HepG2 (cell line): ENCODE measurements around the gene PDPK1. TPM values are rescaled to one million over a fixed set of nuclear protein-coding genes. Genes with fewer than 3 reads are reported as not detected.

Source experiments
- KDM3A ChIP-seq: IDR thresholded peaks from 2 replicates; pipeline ENCODE4 v1.6.1; 2018; ENCODE audit warnings: low read depth, missing compliant biosample characterization
- SP140L ChIP-seq: sonication (generic); formaldehyde crosslinking; IDR thresholded peaks from 2 replicates; pipeline ENCODE4 v1.4.0; 2020; ENCODE audit warnings: missing genetic modification reagents, borderline replicate concordance
- TCF7 ChIP-seq: sonication (generic); IDR thresholded peaks from 2 replicates; pipeline ENCODE4 v1.6.1; 2016; ENCODE audit warnings: antibody characterized with exemption, low read depth
- ZBTB1 ChIP-seq: sonication (generic); formaldehyde crosslinking; IDR thresholded peaks from 2 replicates; pipeline ENCODE4 v1.4.0; 2020; ENCODE audit warnings: missing genetic modification reagents, borderline replicate concordance
- ZNF235 ChIP-seq: sonication (generic); formaldehyde crosslinking; IDR thresholded peaks from 2 replicates; pipeline ENCODE4 v1.8.1; 2023; ENCODE audit warnings: mild to moderate bottlenecking, missing genetic modification reagents, borderline replicate concordance
- polyA plus RNA-seq, 8 experiments: library from polyadenylated mRNA; depleted of rRNA in 3 of 8; stranded (reverse) in 7 of 8; unstranded in 1 of 8; fragments of >200 nt; fragmentation: Illumina TruSeq in 4 of 8; extraction: Trizol in 4 of 8; gene quantifications; 2 replicates each; pipeline versions ENCODE4 v1.2.1 to v1.2.3, GENCODE V29; 2011 to 2016; ENCODE audit warnings: low read depth in 4 of 8, missing spikeins in 1 of 8, mixed read lengths in 1 of 8; ENCODE audit not compliant: insufficient read depth in 1 of 8
- total RNA-seq, 5 experiments: library from RNA; depleted of rRNA; stranded (reverse); fragments of >200 nt; fragmentation: Illumina TruSeq; extraction: Trizol; gene quantifications; 2 replicates each; pipeline ENCODE4 v1.2.3, GENCODE V29; 2016; ENCODE audit warnings: low read depth in 1 of 5
- TF ChIP-seq, protein P1 (sequence below): sonication (generic); formaldehyde crosslinking; IDR thresholded peaks from 2 replicates; pipeline ENCODE4 v1.4.0; 2020; ENCODE audit warnings: missing genetic modification reagents
- TF ChIP-seq, protein P2 (sequence below): sonication (generic); formaldehyde crosslinking; IDR thresholded peaks from 2 replicates; pipeline ENCODE4 v1.9.0; 2022; ENCODE audit warnings: missing genetic modification reagents, mild to moderate bottlenecking, borderline replicate concordance
- TF ChIP-seq, protein P3 (sequence below): sonication (generic); formaldehyde crosslinking; IDR thresholded peaks from 2 replicates; pipeline ENCODE4 v1.4.0; 2020; ENCODE audit warnings: missing genetic modification reagents, borderline replicate concordance
- TF ChIP-seq, protein P4 (sequence below): sonication (generic); formaldehyde crosslinking; IDR thresholded peaks from 2 replicates; pipeline ENCODE4 v1.8.1; 2023; ENCODE audit warnings: mild to moderate bottlenecking, inconsistent platforms, moderate library complexity, missing genetic modification reagents, borderline replicate concordance
- TF ChIP-seq, protein P5 (sequence below): sonication (generic); formaldehyde crosslinking; IDR thresholded peaks from 2 replicates; pipeline ENCODE4 v1.4.0; 2020; ENCODE audit warnings: low read depth, missing genetic modification reagents
- TF ChIP-seq, protein P6 (sequence below): sonication (generic); formaldehyde crosslinking; IDR thresholded peaks from 2 replicates; pipeline ENCODE4 v1.8.0; 2022; ENCODE audit warnings: mild to moderate bottlenecking, missing genetic modification reagents

Gene PDPK1
- total and polyA plus RNA-seq, 2 of the 13 experiments (the other 11 are each of a cell fraction or from before 2014, with no cell fraction given) = 59.6 to 129 TPM

DNA sequence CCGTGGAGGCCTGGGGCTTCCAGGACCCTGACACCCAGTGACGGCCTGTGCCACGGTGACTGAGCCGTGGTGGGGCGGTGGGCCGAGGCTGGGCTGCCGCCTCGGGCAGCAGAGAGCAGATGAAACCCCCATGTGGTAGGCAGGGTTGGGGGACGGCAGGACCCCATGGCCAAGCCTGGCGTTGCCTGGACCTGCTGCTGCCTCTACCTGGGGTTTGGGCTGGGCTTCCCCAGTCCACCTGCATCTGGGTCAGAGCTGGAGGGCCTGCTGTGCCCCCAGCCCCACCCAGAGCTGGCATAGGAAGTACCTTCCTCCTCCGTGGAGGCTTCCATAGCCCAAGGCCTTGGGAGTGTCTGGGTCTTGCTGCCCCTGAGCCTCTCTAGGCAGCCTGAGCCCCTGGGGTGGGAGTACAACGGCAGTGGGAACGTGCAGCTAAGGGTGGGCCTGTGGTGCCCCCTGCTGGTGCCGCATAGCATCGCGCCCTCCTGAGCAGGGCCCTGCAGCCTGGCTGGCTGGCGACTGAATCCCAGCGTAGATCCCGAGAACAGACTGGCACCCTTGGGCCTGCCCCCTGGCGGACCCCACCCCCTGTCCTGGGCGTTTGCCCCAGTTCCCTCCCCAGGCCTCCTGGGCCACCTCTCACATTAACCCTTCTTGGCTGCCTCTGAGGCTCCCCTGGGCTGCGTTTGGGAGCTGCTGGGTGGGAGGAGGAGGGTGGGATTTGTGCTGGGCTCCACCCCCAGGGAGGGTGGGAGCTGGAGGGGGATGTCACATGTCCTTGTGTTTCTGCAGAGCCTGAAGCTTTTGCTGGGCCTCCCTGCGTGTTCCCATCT, 36.7 kb upstream of the PDPK1 start (continued):
- TF ChIP-seq, protein P1, sequence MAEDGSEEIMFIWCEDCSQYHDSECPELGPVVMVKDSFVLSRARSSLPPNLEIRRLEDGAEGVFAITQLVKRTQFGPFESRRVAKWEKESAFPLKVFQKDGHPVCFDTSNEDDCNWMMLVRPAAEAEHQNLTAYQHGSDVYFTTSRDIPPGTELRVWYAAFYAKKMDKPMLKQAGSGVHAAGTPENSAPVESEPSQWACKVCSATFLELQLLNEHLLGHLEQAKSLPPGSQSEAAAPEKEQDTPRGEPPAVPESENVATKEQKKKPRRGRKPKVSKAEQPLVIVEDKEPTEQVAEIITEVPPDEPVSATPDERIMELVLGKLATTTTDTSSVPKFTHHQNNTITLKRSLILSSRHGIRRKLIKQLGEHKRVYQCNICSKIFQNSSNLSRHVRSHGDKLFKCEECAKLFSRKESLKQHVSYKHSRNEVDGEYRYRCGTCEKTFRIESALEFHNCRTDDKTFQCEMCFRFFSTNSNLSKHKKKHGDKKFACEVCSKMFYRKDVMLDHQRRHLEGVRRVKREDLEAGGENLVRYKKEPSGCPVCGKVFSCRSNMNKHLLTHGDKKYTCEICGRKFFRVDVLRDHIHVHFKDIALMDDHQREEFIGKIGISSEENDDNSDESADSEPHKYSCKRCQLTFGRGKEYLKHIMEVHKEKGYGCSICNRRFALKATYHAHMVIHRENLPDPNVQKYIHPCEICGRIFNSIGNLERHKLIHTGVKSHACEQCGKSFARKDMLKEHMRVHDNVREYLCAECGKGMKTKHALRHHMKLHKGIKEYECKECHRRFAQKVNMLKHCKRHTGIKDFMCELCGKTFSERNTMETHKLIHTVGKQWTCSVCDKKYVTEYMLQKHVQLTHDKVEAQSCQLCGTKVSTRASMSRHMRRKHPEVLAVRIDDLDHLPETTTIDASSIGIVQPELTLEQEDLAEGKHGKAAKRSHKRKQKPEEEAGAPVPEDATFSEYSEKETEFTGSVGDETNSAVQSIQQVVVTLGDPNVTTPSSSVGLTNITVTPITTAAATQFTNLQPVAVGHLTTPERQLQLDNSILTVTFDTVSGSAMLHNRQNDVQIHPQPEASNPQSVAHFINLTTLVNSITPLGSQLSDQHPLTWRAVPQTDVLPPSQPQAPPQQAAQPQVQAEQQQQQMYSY (CRISPR knock-in tag) = no peak
- TF ChIP-seq SP140L (CRISPR knock-in tag) (no peak), KDM3A (CRISPR knock-in tag) (peak; percentile 60; the same call in 1 of the 2 replicates), TCF7 (no peak), ZBTB1 (CRISPR knock-in tag) (no peak), ZNF235 (CRISPR knock-in tag) (no peak)
- TF ChIP-seq, protein P2, sequence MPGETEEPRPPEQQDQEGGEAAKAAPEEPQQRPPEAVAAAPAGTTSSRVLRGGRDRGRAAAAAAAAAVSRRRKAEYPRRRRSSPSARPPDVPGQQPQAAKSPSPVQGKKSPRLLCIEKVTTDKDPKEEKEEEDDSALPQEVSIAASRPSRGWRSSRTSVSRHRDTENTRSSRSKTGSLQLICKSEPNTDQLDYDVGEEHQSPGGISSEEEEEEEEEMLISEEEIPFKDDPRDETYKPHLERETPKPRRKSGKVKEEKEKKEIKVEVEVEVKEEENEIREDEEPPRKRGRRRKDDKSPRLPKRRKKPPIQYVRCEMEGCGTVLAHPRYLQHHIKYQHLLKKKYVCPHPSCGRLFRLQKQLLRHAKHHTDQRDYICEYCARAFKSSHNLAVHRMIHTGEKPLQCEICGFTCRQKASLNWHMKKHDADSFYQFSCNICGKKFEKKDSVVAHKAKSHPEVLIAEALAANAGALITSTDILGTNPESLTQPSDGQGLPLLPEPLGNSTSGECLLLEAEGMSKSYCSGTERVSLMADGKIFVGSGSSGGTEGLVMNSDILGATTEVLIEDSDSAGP (CRISPR knock-in tag) = peak; percentile 45; the same call in 1 of the 2 replicates
- TF ChIP-seq, protein P3, sequence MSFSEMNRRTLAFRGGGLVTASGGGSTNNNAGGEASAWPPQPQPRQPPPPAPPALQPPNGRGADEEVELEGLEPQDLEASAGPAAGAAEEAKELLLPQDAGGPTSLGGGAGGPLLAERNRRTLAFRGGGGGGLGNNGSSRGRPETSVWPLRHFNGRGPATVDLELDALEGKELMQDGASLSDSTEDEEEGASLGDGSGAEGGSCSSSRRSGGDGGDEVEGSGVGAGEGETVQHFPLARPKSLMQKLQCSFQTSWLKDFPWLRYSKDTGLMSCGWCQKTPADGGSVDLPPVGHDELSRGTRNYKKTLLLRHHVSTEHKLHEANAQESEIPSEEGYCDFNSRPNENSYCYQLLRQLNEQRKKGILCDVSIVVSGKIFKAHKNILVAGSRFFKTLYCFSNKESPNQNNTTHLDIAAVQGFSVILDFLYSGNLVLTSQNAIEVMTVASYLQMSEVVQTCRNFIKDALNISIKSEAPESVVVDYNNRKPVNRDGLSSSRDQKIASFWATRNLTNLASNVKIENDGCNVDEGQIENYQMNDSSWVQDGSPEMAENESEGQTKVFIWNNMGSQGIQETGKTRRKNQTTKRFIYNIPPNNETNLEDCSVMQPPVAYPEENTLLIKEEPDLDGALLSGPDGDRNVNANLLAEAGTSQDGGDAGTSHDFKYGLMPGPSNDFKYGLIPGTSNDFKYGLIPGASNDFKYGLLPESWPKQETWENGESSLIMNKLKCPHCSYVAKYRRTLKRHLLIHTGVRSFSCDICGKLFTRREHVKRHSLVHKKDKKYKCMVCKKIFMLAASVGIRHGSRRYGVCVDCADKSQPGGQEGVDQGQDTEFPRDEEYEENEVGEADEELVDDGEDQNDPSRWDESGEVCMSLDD (CRISPR knock-in tag) = no peak
- TF ChIP-seq, protein P4, sequence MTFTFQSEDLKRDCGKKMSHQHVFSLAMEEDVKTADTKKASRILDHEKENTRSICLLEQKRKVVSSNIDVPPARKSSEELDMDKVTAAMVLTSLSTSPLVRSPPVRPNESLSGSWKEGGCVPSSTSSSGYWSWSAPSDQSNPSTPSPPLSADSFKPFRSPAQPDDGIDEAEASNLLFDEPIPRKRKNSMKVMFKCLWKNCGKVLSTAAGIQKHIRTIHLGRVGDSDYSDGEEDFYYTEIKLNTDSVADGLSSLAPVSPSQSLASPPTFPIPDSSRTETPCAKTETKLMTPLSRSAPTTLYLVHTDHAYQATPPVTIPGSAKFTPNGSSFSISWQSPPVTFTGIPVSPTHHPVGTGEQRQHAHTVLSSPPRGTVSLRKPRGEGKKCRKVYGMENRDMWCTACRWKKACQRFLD (CRISPR knock-in tag) = no peak
- TF ChIP-seq, protein P5, sequence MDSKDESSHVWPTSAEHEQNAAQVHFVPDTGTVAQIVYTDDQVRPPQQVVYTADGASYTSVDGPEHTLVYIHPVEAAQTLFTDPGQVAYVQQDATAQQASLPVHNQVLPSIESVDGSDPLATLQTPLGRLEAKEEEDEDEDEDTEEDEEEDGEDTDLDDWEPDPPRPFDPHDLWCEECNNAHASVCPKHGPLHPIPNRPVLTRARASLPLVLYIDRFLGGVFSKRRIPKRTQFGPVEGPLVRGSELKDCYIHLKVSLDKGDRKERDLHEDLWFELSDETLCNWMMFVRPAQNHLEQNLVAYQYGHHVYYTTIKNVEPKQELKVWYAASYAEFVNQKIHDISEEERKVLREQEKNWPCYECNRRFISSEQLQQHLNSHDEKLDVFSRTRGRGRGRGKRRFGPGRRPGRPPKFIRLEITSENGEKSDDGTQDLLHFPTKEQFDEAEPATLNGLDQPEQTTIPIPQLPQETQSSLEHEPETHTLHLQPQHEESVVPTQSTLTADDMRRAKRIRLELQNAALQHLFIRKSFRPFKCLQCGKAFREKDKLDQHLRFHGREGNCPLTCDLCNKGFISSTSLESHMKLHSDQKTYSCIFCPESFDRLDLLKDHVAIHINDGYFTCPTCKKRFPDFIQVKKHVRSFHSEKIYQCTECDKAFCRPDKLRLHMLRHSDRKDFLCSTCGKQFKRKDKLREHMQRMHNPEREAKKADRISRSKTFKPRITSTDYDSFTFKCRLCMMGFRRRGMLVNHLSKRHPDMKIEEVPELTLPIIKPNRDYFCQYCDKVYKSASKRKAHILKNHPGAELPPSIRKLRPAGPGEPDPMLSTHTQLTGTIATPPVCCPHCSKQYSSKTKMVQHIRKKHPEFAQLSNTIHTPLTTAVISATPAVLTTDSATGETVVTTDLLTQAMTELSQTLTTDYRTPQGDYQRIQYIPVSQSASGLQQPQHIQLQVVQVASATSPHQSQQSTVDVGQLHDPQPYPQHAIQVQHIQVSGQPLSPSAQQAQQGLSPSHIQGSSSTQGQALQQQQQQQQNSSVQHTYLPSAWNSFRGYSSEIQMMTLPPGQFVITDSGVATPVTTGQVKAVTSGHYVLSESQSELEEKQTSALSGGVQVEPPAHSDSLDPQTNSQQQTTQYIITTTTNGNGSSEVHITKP (CRISPR knock-in tag) = no peak
- TF ChIP-seq, protein P6, sequence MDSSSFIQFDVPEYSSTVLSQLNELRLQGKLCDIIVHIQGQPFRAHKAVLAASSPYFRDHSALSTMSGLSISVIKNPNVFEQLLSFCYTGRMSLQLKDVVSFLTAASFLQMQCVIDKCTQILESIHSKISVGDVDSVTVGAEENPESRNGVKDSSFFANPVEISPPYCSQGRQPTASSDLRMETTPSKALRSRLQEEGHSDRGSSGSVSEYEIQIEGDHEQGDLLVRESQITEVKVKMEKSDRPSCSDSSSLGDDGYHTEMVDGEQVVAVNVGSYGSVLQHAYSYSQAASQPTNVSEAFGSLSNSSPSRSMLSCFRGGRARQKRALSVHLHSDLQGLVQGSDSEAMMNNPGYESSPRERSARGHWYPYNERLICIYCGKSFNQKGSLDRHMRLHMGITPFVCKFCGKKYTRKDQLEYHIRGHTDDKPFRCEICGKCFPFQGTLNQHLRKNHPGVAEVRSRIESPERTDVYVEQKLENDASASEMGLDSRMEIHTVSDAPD (CRISPR knock-in tag) = no peak
